Sciatic nerve (tissue), 1 donor: Measurements from ENCODE around the gene PGBD2. TPM values are rescaled to one million over a fixed set of nuclear protein-coding genes. Genes with fewer than 3 reads are reported as not detected.

Source experiments
- total RNA-seq: library from RNA; stranded (reverse); fragmentation: NEBNext Ultra II Directional; extraction: Animal tissue kit (Norgen Biotek cat#: 25700); gene quantifications from one replicate; pipeline ENCODE4 v1.2.1, GENCODE V29; 2021
- donor health status: DM: no; HTN: no; CAD: no.

Gene PGBD2
- total RNA-seq, 1 donor from 2014 or later: 10.0 TPM

Other genes starting within 250 kb of the PGBD2 start
- not detected for gene OR14I1, start 203.5 kb upstream of the PGBD2 start, total RNA-seq
- not detected for gene LYPD8, start 150.5 kb upstream of the PGBD2 start, total RNA-seq
- 19.7 TPM for gene SH3BP5L, start 80.3 kb upstream of the PGBD2 start, total RNA-seq
- gene ZNF672, start 68.0 kb upstream of the PGBD2 start, total RNA-seq: 27.6 TPM
- 46.4 TPM for gene ZNF692, start 47.1 kb upstream of the PGBD2 start, total RNA-seq